Measurements from ENCODE around the gene PTGFRN. TPM values are rescaled to one million over a fixed set of nuclear protein-coding genes. Genes with fewer than 3 reads are reported as not detected.

The PTGFRN gene
- total and polyA plus RNA-seq, 2 donors = 41.5 to 85.9 TPM

Small RNA genes lying within 50 kb of the gene (small RNA-seq; reads per million reads assigned to genes)
- gene RNA5SP55 = not detected

Other genes with a start within 250 kb of the PTGFRN start
- 32.5 TPM for gene IGSF3, start 242.2 kb upstream of the PTGFRN start, total RNA-seq
- gene IGSF3, start 242.2 kb upstream of the PTGFRN start, polyA plus RNA-seq = 6.3 TPM
- gene CD2, start 155.5 kb upstream of the PTGFRN start, total RNA-seq = 1.4 TPM
- 2.3 TPM for gene CD2, start 155.5 kb upstream of the PTGFRN start, polyA plus RNA-seq
- 1.0 TPM for gene CD101, start 91.8 kb downstream of the PTGFRN start, total RNA-seq
- 1.3 TPM for gene CD101, start 91.8 kb downstream of the PTGFRN start, polyA plus RNA-seq
- 12.2 TPM for gene TTF2, start 150.4 kb downstream of the PTGFRN start, total RNA-seq
- 5.1 TPM for gene TTF2, start 150.4 kb downstream of the PTGFRN start, polyA plus RNA-seq
- 7.8 TPM for gene TRIM45, start 211.8 kb downstream of the PTGFRN start, total RNA-seq
- gene TRIM45, start 211.8 kb downstream of the PTGFRN start, polyA plus RNA-seq = 5.7 TPM

Measured in urinary bladder (tissue), 2 donors.